ENCODE data around the gene RELB.

Gene RELB

DNA sequence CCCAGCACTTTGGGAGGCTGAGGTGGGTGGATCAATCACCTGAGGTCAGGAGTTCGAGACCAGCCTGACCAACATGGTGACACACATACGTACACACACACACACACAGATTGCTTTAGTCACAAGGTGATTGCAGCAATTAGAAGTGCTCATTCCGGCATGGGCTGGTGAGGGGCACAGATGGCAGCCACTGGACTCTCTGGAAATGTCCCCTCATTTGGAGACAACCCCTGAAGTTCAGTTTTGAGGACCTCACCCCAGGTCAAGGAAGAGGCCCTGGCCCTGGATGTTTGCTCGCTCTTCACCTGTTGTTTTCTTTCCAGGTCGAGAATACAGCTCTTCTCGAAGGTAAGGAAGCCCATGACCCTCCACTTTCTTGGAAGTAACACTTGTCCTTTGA, 69.0 kb downstream of the RELB start:
- H3K4me2 ChIP-seq (ENCODE audit: low read depth, low read length, poor library complexity, severe bottlenecking): no peak overlapping the region
- H3K9me2 ChIP-seq (replicated peaks; ENCODE audit: low read depth, low read length): no peaks in the 10 kb centered on the region
- no peaks in the 10 kb centered on the region for H3K4me1 ChIP-seq (ENCODE audit: insufficient read depth, low read length, poor library complexity, severe bottlenecking)
- no peaks in the 10 kb centered on the region for H3K79me2 ChIP-seq (ENCODE audit: insufficient read depth, low read length)
- H3K9me3 ChIP-seq (ENCODE audit: insufficient read depth, low read depth, low read length): no peaks in the 10 kb centered on the region
- H3K27me3 ChIP-seq (ENCODE audit: insufficient read depth, low read length, poor library complexity, severe bottlenecking): no peaks in the 10 kb centered on the region
- H4K20me1 ChIP-seq (ENCODE audit: insufficient read depth, low read length, poor library complexity, severe bottlenecking): no peaks in the 10 kb centered on the region
- no peak overlapping the region for H3K9ac ChIP-seq (ENCODE audit: low read depth, low read length, poor library complexity, severe bottlenecking)
- no peak overlapping the region for H2AFZ ChIP-seq (ENCODE audit: low read length)
- H3K4me3 ChIP-seq (ENCODE audit: low read length, poor library complexity, severe bottlenecking): no peak overlapping the region
- H3F3A ChIP-seq (ENCODE audit: low read depth): no peaks in the 10 kb centered on the region
- no peak for TF ChIP-seq EZH2phosphoT487 (IDR thresholded peaks at IDR 0.05; ENCODE audit: borderline replicate concordance)
- TF ChIP-seq, protein P1, sequence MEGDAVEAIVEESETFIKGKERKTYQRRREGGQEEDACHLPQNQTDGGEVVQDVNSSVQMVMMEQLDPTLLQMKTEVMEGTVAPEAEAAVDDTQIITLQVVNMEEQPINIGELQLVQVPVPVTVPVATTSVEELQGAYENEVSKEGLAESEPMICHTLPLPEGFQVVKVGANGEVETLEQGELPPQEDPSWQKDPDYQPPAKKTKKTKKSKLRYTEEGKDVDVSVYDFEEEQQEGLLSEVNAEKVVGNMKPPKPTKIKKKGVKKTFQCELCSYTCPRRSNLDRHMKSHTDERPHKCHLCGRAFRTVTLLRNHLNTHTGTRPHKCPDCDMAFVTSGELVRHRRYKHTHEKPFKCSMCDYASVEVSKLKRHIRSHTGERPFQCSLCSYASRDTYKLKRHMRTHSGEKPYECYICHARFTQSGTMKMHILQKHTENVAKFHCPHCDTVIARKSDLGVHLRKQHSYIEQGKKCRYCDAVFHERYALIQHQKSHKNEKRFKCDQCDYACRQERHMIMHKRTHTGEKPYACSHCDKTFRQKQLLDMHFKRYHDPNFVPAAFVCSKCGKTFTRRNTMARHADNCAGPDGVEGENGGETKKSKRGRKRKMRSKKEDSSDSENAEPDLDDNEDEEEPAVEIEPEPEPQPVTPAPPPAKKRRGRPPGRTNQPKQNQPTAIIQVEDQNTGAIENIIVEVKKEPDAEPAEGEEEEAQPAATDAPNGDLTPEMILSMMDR (conservative IDR thresholded peaks at IDR 0.05; ENCODE audit: low read length): no peak
- peaks cover 39% of the 10 kb centered on the region; the same call in 1 of the 2 replicates for H3K36me3 ChIP-seq (ENCODE audit: insufficient read depth, low read length)

DNA sequence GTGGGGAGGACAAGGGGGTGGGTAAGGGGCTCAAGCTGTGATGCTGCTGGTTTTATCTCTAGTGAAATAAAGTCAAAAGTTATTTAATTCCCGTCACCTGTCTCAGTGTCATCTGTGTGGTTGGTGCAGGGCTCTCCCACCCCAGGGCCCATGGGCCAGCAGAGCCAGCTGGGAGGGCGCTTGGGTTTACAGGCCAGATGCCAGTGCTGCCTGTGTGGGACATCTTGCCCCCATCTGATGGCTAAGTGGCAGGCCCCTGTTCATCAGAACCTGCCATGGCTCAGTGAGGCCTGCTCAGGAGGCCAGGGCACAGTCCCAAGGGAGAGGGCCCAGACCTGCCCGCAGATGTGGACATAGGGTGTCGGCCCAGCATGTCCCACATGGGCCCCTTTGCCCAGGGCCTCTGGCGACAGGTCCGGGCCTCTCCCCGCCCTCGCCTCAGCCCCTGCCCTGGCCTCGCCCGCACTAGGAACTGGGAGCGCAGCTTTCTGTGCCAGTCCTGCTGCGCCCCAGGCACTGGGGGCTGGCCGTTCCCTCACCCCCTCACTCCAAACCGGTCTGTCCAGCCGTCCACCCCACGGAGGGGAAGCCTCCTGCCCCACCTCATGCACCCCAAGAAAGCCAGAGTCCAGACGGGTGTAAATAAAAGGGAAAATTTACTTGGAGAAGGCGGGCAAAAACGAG, 69.7 kb downstream of the RELB start:
- peaks cover 33% of the 10 kb centered on the region; the same call in 1 of the 2 replicates for H3K36me3 ChIP-seq (ENCODE audit: insufficient read depth, low read length)
- no peak for TF ChIP-seq EZH2phosphoT487 (IDR thresholded peaks at IDR 0.05; ENCODE audit: borderline replicate concordance)
- TF ChIP-seq, protein P1 (conservative IDR thresholded peaks at IDR 0.05; ENCODE audit: low read length): no peak

DNA sequence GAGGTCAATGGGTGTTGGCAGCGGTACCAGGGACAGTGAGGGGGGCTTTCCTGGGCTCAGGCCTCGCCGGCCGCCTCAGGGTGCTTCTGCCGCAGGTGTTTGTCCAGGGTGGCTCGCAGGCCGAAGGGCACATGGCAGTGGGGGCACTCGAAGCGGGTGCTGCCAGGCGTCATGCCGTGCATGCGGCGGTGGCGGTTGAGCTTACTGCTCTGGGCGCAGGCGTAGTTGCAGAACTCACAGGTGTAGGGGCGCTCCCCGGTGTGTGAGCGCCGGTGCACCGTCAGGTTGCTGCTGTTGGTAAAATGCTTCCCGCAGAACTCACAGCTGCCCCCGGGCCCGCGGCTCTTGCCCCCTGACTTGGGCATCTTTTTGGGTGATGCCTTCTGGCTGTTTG, 70.3 kb downstream of the RELB start:
- no peak overlapping the region for H3K4me2 ChIP-seq (ENCODE audit: low read depth, low read length, poor library complexity, severe bottlenecking)
- H3K9me2 ChIP-seq (replicated peaks; ENCODE audit: low read depth, low read length): no peaks in the 10 kb centered on the region
- H3K36me3 ChIP-seq (ENCODE audit: insufficient read depth, low read length): peaks cover 33% of the 10 kb centered on the region; the same call in 1 of the 2 replicates

More for the DNA sequence above, 69.7 kb downstream of the RELB start:
- H2AFZ ChIP-seq (ENCODE audit: low read length): no peak overlapping the region
- H3K9me2 ChIP-seq (replicated peaks; ENCODE audit: low read depth, low read length): no peaks in the 10 kb centered on the region
- no peaks in the 10 kb centered on the region for H3K79me2 ChIP-seq (ENCODE audit: insufficient read depth, low read length)
- H3K9me3 ChIP-seq (ENCODE audit: insufficient read depth, low read depth, low read length): no peaks in the 10 kb centered on the region
- no peaks in the 10 kb centered on the region for H4K20me1 ChIP-seq (ENCODE audit: insufficient read depth, low read length, poor library complexity, severe bottlenecking)
- no peaks in the 10 kb centered on the region for H3K4me1 ChIP-seq (ENCODE audit: insufficient read depth, low read length, poor library complexity, severe bottlenecking)
- no peak overlapping the region for H3K9ac ChIP-seq (ENCODE audit: low read depth, low read length, poor library complexity, severe bottlenecking)
- H3K4me3 ChIP-seq (ENCODE audit: low read length, poor library complexity, severe bottlenecking): no peak overlapping the region
- H3K4me2 ChIP-seq (ENCODE audit: low read depth, low read length, poor library complexity, severe bottlenecking): no peak overlapping the region
- H3F3A ChIP-seq (ENCODE audit: low read depth): no peaks in the 10 kb centered on the region
- H3K27me3 ChIP-seq (ENCODE audit: insufficient read depth, low read length, poor library complexity, severe bottlenecking): no peaks in the 10 kb centered on the region

More for the DNA sequence above, 70.3 kb downstream of the RELB start:
- no peaks in the 10 kb centered on the region for H3K4me1 ChIP-seq (ENCODE audit: insufficient read depth, low read length, poor library complexity, severe bottlenecking)
- no peak for TF ChIP-seq EZH2phosphoT487 (IDR thresholded peaks at IDR 0.05; ENCODE audit: borderline replicate concordance)
- TF ChIP-seq, protein P1 (conservative IDR thresholded peaks at IDR 0.05; ENCODE audit: low read length): no peak
- H3K9me3 ChIP-seq (ENCODE audit: insufficient read depth, low read depth, low read length): no peaks in the 10 kb centered on the region
- no peaks in the 10 kb centered on the region for H3F3A ChIP-seq (ENCODE audit: low read depth)
- H3K4me3 ChIP-seq (ENCODE audit: low read length, poor library complexity, severe bottlenecking): no peak overlapping the region
- no peak overlapping the region for H2AFZ ChIP-seq (ENCODE audit: low read length)
- H3K79me2 ChIP-seq (ENCODE audit: insufficient read depth, low read length): no peaks in the 10 kb centered on the region
- H4K20me1 ChIP-seq (ENCODE audit: insufficient read depth, low read length, poor library complexity, severe bottlenecking): no peaks in the 10 kb centered on the region
- no peak overlapping the region for H3K9ac ChIP-seq (ENCODE audit: low read depth, low read length, poor library complexity, severe bottlenecking)
- H3K27me3 ChIP-seq (ENCODE audit: insufficient read depth, low read length, poor library complexity, severe bottlenecking): no peaks in the 10 kb centered on the region

Data from Loucy (cell line).